Measurements from ENCODE around the gene THBS2. TPM values are rescaled to one million over a fixed set of nuclear protein-coding genes. Genes with fewer than 3 reads are reported as not detected.

The THBS2 gene
- total and polyA plus RNA-seq, 2 of the 4 experiments (the other 2 are of a cell fraction), result 97.3 to 113 TPM

- DNase-seq, result no peak
- no peak overlapping the region for H3K4ac ChIP-seq (ENCODE audit: low read depth, low read length)
- no peak overlapping the region for H3K9ac ChIP-seq (ENCODE audit: low read depth, low read length)
- H4K91ac ChIP-seq (ENCODE audit: insufficient read depth, low read depth, low read length), result no peak overlapping the region
- no peak overlapping the region for H3K27ac ChIP-seq (ENCODE audit: insufficient read depth, low read length)
- H3K14ac ChIP-seq (replicated peaks; ENCODE audit: low read depth, low read length), result no peak overlapping the region
- peaks cover 0 to 19% of the 10 kb centered on the region in 2 experiments; a peak in 2 of 4 replicates for H3K79me1 ChIP-seq (ENCODE audit: low read depth in 1 of 2, low read length in 2 of 2)
- BruUV-seq (replicated peaks), result no TSS peak
- ATAC-seq (ENCODE audit: low read depth), result no peak
- no peaks in the 10 kb centered on the region for H3K27me3 ChIP-seq (ENCODE audit: control insufficient read depth, insufficient read depth, low read length)
- H4K20me1 ChIP-seq (ENCODE audit: insufficient read depth, low read length), result no peaks in the 10 kb centered on the region
- H3K36me3 ChIP-seq (ENCODE audit: control insufficient read depth, insufficient read depth, low read length), result peaks cover 2% of the 10 kb centered on the region; the same call in 1 of the 2 replicates
- H3K18ac ChIP-seq (ENCODE audit: low read depth, low read length), result no peak overlapping the region
- intact Hi-C loops (cut with micrococcal nuclease), result no loop called here
- H2BK15ac ChIP-seq (ENCODE audit: low read depth, low read length), result no peak overlapping the region
- CTCF ChIA-PET, result no interaction called here
- no peak overlapping the region for H3K4me3 ChIP-seq (ENCODE audit: insufficient read depth, low read depth, low read length)
- no peak for TF ChIP-seq MAFK (IDR thresholded peaks at IDR 0.05; ENCODE audit: low read depth, low read length)
- no CpG with 5 or more reads among the region's 1 CpG for WGBS, 2 experiments (ENCODE audit: extremely low coverage in 2 of 2, insufficient read length in 1 of 2)
- H2BK20ac ChIP-seq (ENCODE audit: low read depth, low read length), result no peak overlapping the region
- H2BK120ac ChIP-seq (ENCODE audit: low read depth, low read length), result peak overlapping the region; percentile 30; the same call in 1 of the 2 replicates
- H4K5ac ChIP-seq (ENCODE audit: low read depth, low read length), result no peak overlapping the region
- no peak overlapping the region for H2AK5ac ChIP-seq (ENCODE audit: low read depth, low read length)
- peaks cover 19% of the 10 kb centered on the region for H3K4me1 ChIP-seq (ENCODE audit: control insufficient read depth, insufficient read depth, low read length)
- H3K9me3 ChIP-seq (ENCODE audit: control insufficient read depth, insufficient read depth, low read length), result peaks cover 5% of the 10 kb centered on the region
- no peak overlapping the region for H2BK5ac ChIP-seq (ENCODE audit: low read depth, low read length, poor library complexity, severe bottlenecking)
- H3K23ac ChIP-seq (ENCODE audit: low read depth, low read length), result no peak overlapping the region
- POLR2A ChIA-PET (ENCODE audit: unreplicated experiment), result no interaction called here
- H4K8ac ChIP-seq (ENCODE audit: low read depth in 2 of 2, low read length in 2 of 2), result peak overlapping the region in 1 of 2 experiments; percentile 60; a peak in 2 of 4 replicates
- H3K56ac ChIP-seq (ENCODE audit: extremely low read depth, insufficient read depth, low read length), result no peak overlapping the region
- peak overlapping the region; percentile 75 for H2AFZ ChIP-seq (replicated peaks; ENCODE audit: low read length, poor library complexity)
- in situ Hi-C loops (cut with MboI; ENCODE audit: low sequenced_read_pairs), result no loop called here
- no peak overlapping the region for H3K4me2 ChIP-seq (ENCODE audit: low read depth, low read length)
- dilution Hi-C loops (cut with HindIII; ENCODE audit: low sequenced_read_pairs, unreplicated experiment), result no loop called here
- H2AK9ac ChIP-seq (replicated peaks; ENCODE audit: low read depth, low read length, poor library complexity), result no peak overlapping the region
- peaks cover 14% of the 10 kb centered on the region for H3K9me1 ChIP-seq (ENCODE audit: insufficient read depth, low read length)
These were observed 41.8 kb downstream of the THBS2 start for GRCh38 chr6:169211881-169212280.
